HCT116 (cell line): ENCODE results near the gene CDC45. TPM values are rescaled to one million over a fixed set of nuclear protein-coding genes. Genes with fewer than 3 reads are reported as not detected.

Source experiments
- ATAC-seq: fragments of 200-7000 bp; cut with Tn5 transposase; 2 replicates; pipeline ENCODE4 v1.9.1; 2020; ENCODE audit warnings: mild to moderate bottlenecking, moderate library complexity
- BruUV-seq: library from RNA; stranded (reverse); fragments of 400-500 nt; replicated peaks from 2 replicates; lab custom pipeline; 2021; lab: Mats Ljungman, UMichigan
- CTCF ChIA-PET: fragments of 300-600 bp; sonication (Branson Sonifier 250); formaldehyde crosslinking; loops from one replicate; lab custom pipeline; 2021; ENCODE audit warnings: antibody characterized with exemption; lab: Charles Lee
- POLR2A ChIA-PET: fragments of 300-600, 350-600 bp; sonication (Branson Sonifier 250); formaldehyde crosslinking; loops from one replicate; lab custom pipeline; 2021; ENCODE audit warnings: antibody characterized with exemption; lab: Charles Lee
- RAD21 ChIA-PET, 2 experiments: fragments of 300-600 bp; sonication (Branson Sonifier 250); formaldehyde crosslinking; loops; one replicate each; lab custom pipeline; 2023; ENCODE audit warnings: low total read pairs in 2 of 2; ENCODE audit not compliant: uncharacterized antibody in 2 of 2, unreplicated experiment in 2 of 2, low non-redundant PET in 1 of 2; lab: Charles Lee
- DNase-seq: peaks from one replicate; pipeline ENCODE4 v3.0.0-alpha.2; 2010; ENCODE audit warnings: low read depth, low spot score
- H2AFZ ChIP-seq: fragments of 200-600 bp; shearing (Covaris generic), sonication (generic); 2 replicates; pipeline ENCODE4 v1.6.1; 2017; ENCODE audit warnings: low read depth, mixed run types, mixed read lengths, antibody characterized with exemption, low read length; ENCODE audit not compliant: poor library complexity, severe bottlenecking
- H3K27ac ChIP-seq: 2 replicates; pipeline ENCODE4 v1.5.1; 2012; ENCODE audit warnings: low read depth, low read length
- H3K27me3 ChIP-seq: fragments of 200-600 bp; sonication (generic); 2 replicates; pipeline ENCODE4 v1.6.1; 2016; ENCODE audit warnings: mixed run types, low read length, mixed read lengths; ENCODE audit not compliant: insufficient read depth
- H3K36me3 ChIP-seq, 2 experiments: fragments of 200-500 bp in 1 of 2; fragments of 200-600 bp in 1 of 2; sonication (Bioruptor generic) in 1 of 2; sonication (generic) in 1 of 2; 2 replicates each; pipeline versions ENCODE4 v1.5.1 to v1.6.1; 2014 to 2016; ENCODE audit warnings: low read length in 2 of 2, inconsistent platforms in 1 of 2, mixed read lengths in 1 of 2, mixed run types in 1 of 2; ENCODE audit not compliant: insufficient read depth in 2 of 2, control insufficient read depth in 1 of 2
- H3K4me1 ChIP-seq, 2 experiments: fragments of 200-600 bp in 1 of 2; sonication (generic) in 1 of 2; 2 replicates each; pipeline versions ENCODE4 v1.5.1 to v1.6.1; 2012 to 2017; ENCODE audit warnings: low read length in 2 of 2, inconsistent platforms in 1 of 2, mild to moderate bottlenecking in 1 of 2, mixed read lengths in 1 of 2, mixed run types in 1 of 2, moderate library complexity in 1 of 2; ENCODE audit not compliant: insufficient read depth in 2 of 2, control insufficient read depth in 1 of 2
- H3K4me2 ChIP-seq: fragments of 200-600 bp; sonication (generic); 2 replicates; pipeline ENCODE4 v1.6.1; 2017; ENCODE audit warnings: mixed run types, low read length, mixed read lengths
- H3K4me3 ChIP-seq, 2 experiments: fragments of 200-600 bp in 1 of 2; sonication (generic) in 1 of 2; replicated peaks in 1 of 2; 2 replicates each; pipeline ENCODE4 v1.5.1; 2011 to 2016; ENCODE audit warnings: low read length in 2 of 2, control low read depth in 1 of 2, low read depth in 1 of 2, mild to moderate bottlenecking in 1 of 2, mixed read lengths in 1 of 2, mixed run types in 1 of 2
- H3K79me2 ChIP-seq: fragments of 200-600 bp; sonication (generic); 2 replicates; pipeline ENCODE4 v1.6.1; 2017; ENCODE audit warnings: mild to moderate bottlenecking, mixed run types, low read length, moderate library complexity, mixed read lengths; ENCODE audit not compliant: insufficient read depth
- H3K9ac ChIP-seq: fragments of 200-600 bp; sonication (generic); 2 replicates; pipeline ENCODE4 v1.6.1; 2016; ENCODE audit warnings: low read length, mixed read lengths
- H3K9me2 ChIP-seq: fragments of 200-600 bp; sonication (generic), shearing (Covaris generic); 2 replicates; pipeline ENCODE4 v1.6.1; 2017; ENCODE audit warnings: mixed run types, mild to moderate bottlenecking, moderate library complexity; ENCODE audit not compliant: insufficient read depth
- H3K9me3 ChIP-seq, 2 experiments: fragments of 200-500 bp in 1 of 2; fragments of 200-600 bp in 1 of 2; sonication (Bioruptor generic) in 1 of 2; sonication (generic) in 1 of 2; 2 replicates each; pipeline ENCODE4 v1.6.1; 2014 to 2017; ENCODE audit warnings: low read length in 2 of 2, mixed read lengths in 2 of 2, inconsistent platforms in 1 of 2, low read depth in 1 of 2, mild to moderate bottlenecking in 1 of 2, mixed run types in 1 of 2, moderate library complexity in 1 of 2; ENCODE audit not compliant: control insufficient read depth in 1 of 2, insufficient read depth in 1 of 2
- H4K20me1 ChIP-seq: fragments of 200-600 bp; sonication (generic), shearing (Covaris generic); 2 replicates; pipeline ENCODE4 v1.6.1; 2017; ENCODE audit warnings: mixed run types, mild to moderate bottlenecking, moderate library complexity; ENCODE audit not compliant: insufficient read depth
- CEBPB ChIP-seq: IDR thresholded peaks from 2 replicates; pipeline ENCODE4 v1.6.1; 2012; ENCODE audit warnings: low read depth
- CTCF ChIP-seq, 3 experiments: fragments of 200-600 bp in 1 of 3; sonication (generic) in 1 of 3; IDR thresholded peaks in 2 of 3; conservative IDR thresholded peaks in 1 of 3; 2 replicates each; pipeline ENCODE4 v1.5.1; 2012 to 2017; ENCODE audit warnings: low read depth in 2 of 3, low read length in 2 of 3, antibody characterized with exemption in 1 of 3, borderline replicate concordance in 1 of 3, control low read depth in 1 of 3, mild to moderate bottlenecking in 1 of 3, mixed read lengths in 1 of 3, mixed run types in 1 of 3, moderate library complexity in 1 of 3; ENCODE audit not compliant: insufficient read depth in 1 of 3
- POLR2AphosphoS5 ChIP-seq: IDR thresholded peaks from 2 replicates; pipeline ENCODE4 v1.6.1; 2011; ENCODE audit warnings: mild to moderate bottlenecking, low read depth, low read length, moderate library complexity
- ZFX ChIP-seq: fragments of 450-650 bp; IDR thresholded peaks from 2 replicates; pipeline ENCODE4 v1.6.1; 2017
- intact Hi-C: fragments of 100-400 bp; cut with micrococcal nuclease; formaldehyde crosslinking; loops from 2 replicates; pipeline ENCODE4 v1.10.0; 2022
- total RNA-seq: library from RNA; stranded (reverse); gene quantifications from one replicate; pipeline ENCODE4 v1.2.1, GENCODE V29; 2021; ENCODE audit not compliant: unreplicated experiment
- TF ChIP-seq, protein P1 (sequence below): IDR thresholded peaks from 2 replicates; pipeline ENCODE4 v1.6.1; 2012

CDC45 gene
- total RNA-seq, 1 experiment from 2014 or later, result 43.4 TPM

- TF ChIP-seq ZFX, result no peak
- no peak for TF ChIP-seq CEBPB
Measured at GRCh38 chr22:19553201-19553600, 73.5 kb downstream of the CDC45 start (continued).

GRCh38 chr22:19554834-19555404 lies 75.2 kb downstream of the CDC45 start:
- Histone ChIP-seq H3K4me1 (peaks cover 10 to 14% of the 10 kb centered on the region in 2 experiments), H3K9me2 (no peaks in the 10 kb centered on the region), H3K79me2 (no peaks in the 10 kb centered on the region), H3K9ac (0 out of 2 replicates have a peak overlapping the region, but pooled peaks have one; percentile 9), H3K36me3 (no peaks in the 10 kb centered on the region), H3K9me3 (peaks cover 4 to 8% of the 10 kb centered on the region in 2 experiments; a peak in 2 of 4 replicates), H3K4me2 (peak overlapping the region; percentile 48)
- CTCF ChIA-PET, result interaction anchor here (1.0 to 1.3 kb wide), 3 partner anchors 15 to 259 kb away, joined by 3 to 4 read pairs (median 3); no protein-coding TSS in a partner anchor
- ATAC-seq (peak; percentile 95), DNase-seq (peak; percentile 28)
- TF ChIP-seq, protein P1, sequence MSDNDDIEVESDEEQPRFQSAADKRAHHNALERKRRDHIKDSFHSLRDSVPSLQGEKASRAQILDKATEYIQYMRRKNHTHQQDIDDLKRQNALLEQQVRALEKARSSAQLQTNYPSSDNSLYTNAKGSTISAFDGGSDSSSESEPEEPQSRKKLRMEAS, result peak; percentile 42; the same call in 1 of the 2 replicates
- TF ChIP-seq POLR2AphosphoS5 (no peak), CTCF (IDR thresholded peaks at IDR 0.05 in 2 of 3, conservative IDR thresholded peaks at IDR 0.05 in 1 of 3; ENCODE audit: borderline replicate concordance in 1 of 3, insufficient read depth in 1 of 3, low read depth in 2 of 3, low read length in 2 of 3) (peak in 2 of 3 experiments; percentile 40 to 41; a peak in 3 of 6 replicates)
- TF ChIP-seq, all 23 proteins: peak for 2
- ChIA-PET RAD21 (no interaction called here), POLR2A (interaction anchor here (1.0 to 1.4 kb wide), 3 partner anchors 11 to 75 kb away, joined by 3 to 4 read pairs (median 3); partner anchors contain the start of gene CDC45)
- H3K4me3 ChIP-seq, result no peak overlapping the region
- no peaks in the 10 kb centered on the region for H3K27me3 ChIP-seq
- BruUV-seq, result no TSS peak
- H3K27ac ChIP-seq, result peak overlapping the region; percentile 40
- intact Hi-C loops, result no loop called here
- no peaks in the 10 kb centered on the region for H4K20me1 ChIP-seq
- H2AFZ ChIP-seq, result peak overlapping the region; percentile 98
